ENCODE measurements around the gene CUBN. TPM values are rescaled to one million over a fixed set of nuclear protein-coding genes. Genes with fewer than 3 reads are reported as not detected.

The CUBN gene
- total RNA-seq, 1 donor from 2014 or later, result 1.0 TPM

DNA sequence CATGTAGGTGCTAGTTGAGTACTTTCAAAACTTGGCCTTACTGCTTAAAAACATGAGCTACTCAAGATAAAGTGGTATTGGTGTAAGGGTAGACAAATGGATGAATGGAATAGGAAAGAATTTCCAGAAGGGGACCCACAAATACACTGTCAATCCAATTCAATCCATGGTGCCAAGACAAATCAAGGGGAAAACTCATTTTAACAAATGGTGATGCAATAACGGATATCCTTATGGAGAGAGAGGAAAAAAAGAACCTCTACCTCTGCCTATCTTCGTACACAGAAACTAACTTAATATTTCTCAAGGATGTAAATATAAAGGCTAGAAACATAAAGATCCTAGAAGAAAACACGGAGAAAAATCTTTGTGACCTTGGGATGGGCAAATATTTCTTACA lies 188.5 kb downstream of the CUBN start:
- TF ChIP-seq, protein P1, sequence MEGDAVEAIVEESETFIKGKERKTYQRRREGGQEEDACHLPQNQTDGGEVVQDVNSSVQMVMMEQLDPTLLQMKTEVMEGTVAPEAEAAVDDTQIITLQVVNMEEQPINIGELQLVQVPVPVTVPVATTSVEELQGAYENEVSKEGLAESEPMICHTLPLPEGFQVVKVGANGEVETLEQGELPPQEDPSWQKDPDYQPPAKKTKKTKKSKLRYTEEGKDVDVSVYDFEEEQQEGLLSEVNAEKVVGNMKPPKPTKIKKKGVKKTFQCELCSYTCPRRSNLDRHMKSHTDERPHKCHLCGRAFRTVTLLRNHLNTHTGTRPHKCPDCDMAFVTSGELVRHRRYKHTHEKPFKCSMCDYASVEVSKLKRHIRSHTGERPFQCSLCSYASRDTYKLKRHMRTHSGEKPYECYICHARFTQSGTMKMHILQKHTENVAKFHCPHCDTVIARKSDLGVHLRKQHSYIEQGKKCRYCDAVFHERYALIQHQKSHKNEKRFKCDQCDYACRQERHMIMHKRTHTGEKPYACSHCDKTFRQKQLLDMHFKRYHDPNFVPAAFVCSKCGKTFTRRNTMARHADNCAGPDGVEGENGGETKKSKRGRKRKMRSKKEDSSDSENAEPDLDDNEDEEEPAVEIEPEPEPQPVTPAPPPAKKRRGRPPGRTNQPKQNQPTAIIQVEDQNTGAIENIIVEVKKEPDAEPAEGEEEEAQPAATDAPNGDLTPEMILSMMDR (conservative IDR thresholded peaks at IDR 0.05), result no peak
- no peak overlapping the region for H3K27ac Mint-ChIP-seq
- H3K9me3 Mint-ChIP-seq, result no peaks in the 10 kb centered on the region
- no peak for DNase-seq (ENCODE audit: extremely low spot score, unreplicated experiment)
- H3K4me3 Mint-ChIP-seq, result no peak overlapping the region
- H3K27me3 Mint-ChIP-seq, result no peaks in the 10 kb centered on the region
- peaks cover 9% of the 10 kb centered on the region for H3K4me1 Mint-ChIP-seq (ENCODE audit: unreplicated experiment)
- H3K36me3 Mint-ChIP-seq, result no peaks in the 10 kb centered on the region

DNA sequence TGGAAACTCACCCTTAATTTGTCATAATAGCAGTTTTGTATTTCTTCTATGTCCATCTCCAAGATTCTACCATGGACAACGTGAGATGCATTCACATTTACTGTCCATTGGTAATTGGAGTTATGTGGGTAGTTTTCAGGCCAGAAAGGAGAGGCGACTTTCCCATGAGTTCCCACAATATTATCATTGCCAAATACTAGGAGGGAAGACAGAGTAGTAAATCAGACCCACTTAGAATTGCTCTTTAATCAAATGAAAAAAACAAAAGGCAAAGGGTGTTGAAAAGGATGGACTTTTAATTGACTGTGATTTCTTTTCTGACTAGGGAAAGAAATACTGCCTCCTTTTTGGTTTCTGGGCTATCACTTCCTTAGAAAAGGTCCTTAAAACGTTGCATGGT lies 190.7 kb downstream of the CUBN start:
- Mint-ChIP-seq H3K27ac (no peak overlapping the region), H3K27me3 (no peaks in the 10 kb centered on the region), H3K36me3 (no peaks in the 10 kb centered on the region), H3K4me1 (ENCODE audit: unreplicated experiment) (peaks cover 7% of the 10 kb centered on the region), H3K4me3 (no peak overlapping the region), H3K9me3 (peaks cover 4% of the 10 kb centered on the region)
- TF ChIP-seq, protein P1 (conservative IDR thresholded peaks at IDR 0.05), result no peak
- DNase-seq (ENCODE audit: extremely low spot score, unreplicated experiment), result no peak

DNA sequence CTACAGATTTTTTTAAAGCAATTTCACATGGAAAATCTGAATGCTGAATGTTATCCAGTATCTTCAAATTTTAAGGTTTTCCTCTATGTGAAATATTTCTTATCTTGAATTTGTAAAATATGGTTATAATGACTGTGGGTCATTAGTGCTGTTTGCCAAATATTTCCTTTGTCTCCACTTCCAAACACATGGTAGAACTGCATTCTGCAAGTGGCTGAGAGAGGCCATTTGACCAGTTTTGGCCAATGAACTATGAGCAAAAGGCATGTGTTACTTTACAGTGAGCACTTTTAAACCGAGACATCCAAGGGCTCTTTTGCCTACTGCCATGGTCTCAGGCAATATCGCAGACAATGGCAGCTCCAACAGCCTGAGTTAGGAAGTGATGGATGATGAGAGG lies 195.2 kb downstream of the CUBN start:
- no peak for DNase-seq (ENCODE audit: extremely low spot score, unreplicated experiment)
- Mint-ChIP-seq H3K27me3 (peaks cover 3% of the 10 kb centered on the region), H3K4me3 (no peak overlapping the region), H3K9me3 (peaks cover 8% of the 10 kb centered on the region), H3K36me3 (no peaks in the 10 kb centered on the region), H3K27ac (no peak overlapping the region), H3K4me1 (ENCODE audit: unreplicated experiment) (peaks cover 28% of the 10 kb centered on the region)
- TF ChIP-seq, protein P1 (conservative IDR thresholded peaks at IDR 0.05), result no peak

DNA sequence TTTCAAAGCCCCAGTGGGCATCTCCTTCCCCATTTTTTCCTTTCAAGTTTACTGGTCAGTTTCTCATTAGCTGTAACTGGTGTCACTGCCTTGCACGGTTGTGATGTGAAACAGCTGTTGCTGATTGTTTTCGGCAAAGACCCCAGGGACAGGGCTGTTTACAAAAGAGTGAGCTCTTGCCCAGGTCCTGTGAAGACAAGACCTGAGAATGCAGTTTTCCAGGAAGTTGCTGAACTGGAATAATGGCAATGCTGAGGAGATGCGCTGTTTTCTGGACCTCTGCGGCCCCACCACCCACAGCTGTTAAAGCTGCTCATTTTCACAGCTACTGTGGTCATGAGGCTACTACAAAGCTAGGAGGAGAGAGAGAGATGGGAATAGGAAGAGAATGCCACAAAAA lies 195.8 kb downstream of the CUBN start:
- Mint-ChIP-seq H3K36me3 (no peaks in the 10 kb centered on the region), H3K27ac (no peak overlapping the region), H3K27me3 (peaks cover 3% of the 10 kb centered on the region)

DNA sequence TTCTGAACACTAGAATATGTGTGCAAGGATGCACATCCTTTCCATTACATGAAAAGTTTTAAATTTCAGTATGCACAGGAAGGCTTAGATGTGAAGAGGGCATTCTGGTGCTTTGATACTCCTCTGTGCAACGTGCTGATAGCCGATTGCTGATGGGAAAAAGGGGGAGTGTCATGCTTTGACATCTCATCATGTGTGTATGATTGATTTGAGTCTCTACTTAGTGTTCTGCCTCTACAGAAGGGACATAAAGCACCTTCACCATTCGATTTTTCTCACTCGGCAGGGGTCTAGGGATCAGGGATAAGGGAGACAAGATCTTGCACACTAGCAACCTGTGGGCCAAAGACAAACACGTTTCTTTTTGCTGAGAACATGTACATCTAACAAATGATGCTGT lies 197.7 kb downstream of the CUBN start:
- Mint-ChIP-seq H3K27me3 (peaks cover 10% of the 10 kb centered on the region), H3K4me3 (no peak overlapping the region), H3K36me3 (no peaks in the 10 kb centered on the region), H3K9me3 (peaks cover 8% of the 10 kb centered on the region), H3K4me1 (ENCODE audit: unreplicated experiment) (peaks cover 35% of the 10 kb centered on the region), H3K27ac (no peak overlapping the region)
- no peak for DNase-seq (ENCODE audit: extremely low spot score, unreplicated experiment)
- TF ChIP-seq, protein P1 (conservative IDR thresholded peaks at IDR 0.05), result no peak

More for the DNA sequence above, 195.8 kb downstream of the CUBN start:
- Mint-ChIP-seq H3K9me3 (peaks cover 8% of the 10 kb centered on the region), H3K4me3 (no peak overlapping the region), H3K4me1 (ENCODE audit: unreplicated experiment) (peaks cover 34% of the 10 kb centered on the region)
- DNase-seq (ENCODE audit: extremely low spot score, unreplicated experiment), result no peak
- TF ChIP-seq, protein P1 (conservative IDR thresholded peaks at IDR 0.05), result no peak

DNA sequence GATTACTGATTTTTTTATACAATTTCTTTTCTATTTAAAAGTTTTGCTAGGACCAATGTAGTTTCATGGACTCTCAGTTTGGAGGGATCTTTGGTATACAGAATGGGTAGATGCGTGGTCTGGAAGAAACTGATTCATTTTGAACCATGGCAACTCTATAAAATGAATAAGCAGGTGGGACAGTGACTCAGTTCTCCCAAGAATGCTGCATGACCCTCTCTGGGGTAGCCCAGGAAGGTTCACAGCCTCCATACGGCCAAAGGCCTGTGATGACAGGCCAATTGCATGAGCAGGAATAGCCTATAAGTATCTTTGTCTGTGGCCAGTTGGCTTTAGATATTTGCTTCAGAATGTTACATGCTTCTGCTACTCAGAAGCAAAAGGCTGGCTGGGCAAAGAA lies 199.1 kb downstream of the CUBN start:
- peaks cover 10% of the 10 kb centered on the region for H3K27me3 Mint-ChIP-seq
- DNase-seq (ENCODE audit: extremely low spot score, unreplicated experiment), result no peak
- TF ChIP-seq, protein P1 (conservative IDR thresholded peaks at IDR 0.05), result no peak
- peaks cover 13% of the 10 kb centered on the region for H3K9me3 Mint-ChIP-seq
- no peak overlapping the region for H3K4me3 Mint-ChIP-seq
- H3K27ac Mint-ChIP-seq, result no peak overlapping the region
- peaks cover 35% of the 10 kb centered on the region for H3K4me1 Mint-ChIP-seq (ENCODE audit: unreplicated experiment)
- no peaks in the 10 kb centered on the region for H3K36me3 Mint-ChIP-seq
